HL-60 (cell line): Measurements from ENCODE around the gene IRF6.

Experiments used
- DNase-seq, 2 experiments: peaks; one replicate each; pipeline ENCODE4 v3.0.0-alpha.2; 2010 to 2020; ENCODE audit warnings: low read depth in 1 of 2, low spot score in 1 of 2
- H3K27ac ChIP-seq: fragments of 250-450 bp; sonication (Bioruptor Pico); replicated peaks from 2 replicates; pipeline ENCODE4 v1.5.1; 2020; ENCODE audit warnings: mild to moderate bottlenecking, moderate library complexity
- H3K27me3 ChIP-seq: fragments of 250-450 bp; sonication (Bioruptor Pico); 2 replicates; pipeline ENCODE4 v1.5.1; 2021; ENCODE audit warnings: mild to moderate bottlenecking, moderate library complexity; ENCODE audit not compliant: insufficient read depth, poor library complexity, severe bottlenecking
- H3K4me3 ChIP-seq: replicated peaks from 2 replicates; pipeline ENCODE4 v1.5.1; 2011; ENCODE audit warnings: mild to moderate bottlenecking, control low read depth, low read length; ENCODE audit not compliant: insufficient read depth
- GABPA ChIP-seq: IDR thresholded peaks from 2 replicates; pipeline ENCODE4 v1.6.1; 2012; ENCODE audit warnings: low read depth
- POLR2AphosphoS5 ChIP-seq: IDR thresholded peaks from 2 replicates; pipeline ENCODE4 v1.6.1; 2012; ENCODE audit warnings: low read depth
- SPI1 ChIP-seq: IDR thresholded peaks from 2 replicates; pipeline ENCODE4 v1.6.1; 2012; ENCODE audit warnings: low read depth, mild to moderate bottlenecking, borderline replicate concordance
- TF ChIP-seq, protein P1 (sequence below): IDR thresholded peaks from 2 replicates; pipeline ENCODE4 v1.6.1; 2012; ENCODE audit warnings: low read depth; ENCODE audit not compliant: insufficient replicate concordance
- TF ChIP-seq, protein P2 (sequence below): IDR thresholded peaks from one replicate; pipeline ENCODE4 v1.5.1; 2011; ENCODE audit warnings: low read length, control low read depth, inconsistent platforms; ENCODE audit not compliant: insufficient read depth

The IRF6 gene

DNA sequence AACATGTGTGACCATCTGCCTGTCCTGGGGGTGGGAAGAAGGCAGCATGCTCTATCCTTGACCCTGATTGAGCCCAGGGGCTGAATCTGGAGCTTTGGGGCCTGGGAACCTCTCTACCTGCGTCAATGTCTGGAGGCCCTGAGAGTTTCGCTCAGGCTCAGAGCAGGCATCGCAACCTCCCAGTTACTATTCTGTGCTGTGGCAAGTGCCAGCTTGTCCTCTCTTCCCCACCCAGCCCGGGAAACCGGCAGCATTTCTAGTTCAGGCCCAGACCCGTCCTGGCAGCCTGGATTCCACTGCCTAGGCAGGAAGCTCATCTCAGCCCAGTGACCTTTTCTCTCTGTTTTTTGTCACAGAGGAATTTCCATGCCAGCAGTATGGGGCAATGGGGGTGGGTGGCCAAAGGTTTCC is 10.0 kb upstream of the IRF6 start:
- TF ChIP-seq SPI1: no peak
- no peak for TF ChIP-seq GABPA
- TF ChIP-seq, protein P1, sequence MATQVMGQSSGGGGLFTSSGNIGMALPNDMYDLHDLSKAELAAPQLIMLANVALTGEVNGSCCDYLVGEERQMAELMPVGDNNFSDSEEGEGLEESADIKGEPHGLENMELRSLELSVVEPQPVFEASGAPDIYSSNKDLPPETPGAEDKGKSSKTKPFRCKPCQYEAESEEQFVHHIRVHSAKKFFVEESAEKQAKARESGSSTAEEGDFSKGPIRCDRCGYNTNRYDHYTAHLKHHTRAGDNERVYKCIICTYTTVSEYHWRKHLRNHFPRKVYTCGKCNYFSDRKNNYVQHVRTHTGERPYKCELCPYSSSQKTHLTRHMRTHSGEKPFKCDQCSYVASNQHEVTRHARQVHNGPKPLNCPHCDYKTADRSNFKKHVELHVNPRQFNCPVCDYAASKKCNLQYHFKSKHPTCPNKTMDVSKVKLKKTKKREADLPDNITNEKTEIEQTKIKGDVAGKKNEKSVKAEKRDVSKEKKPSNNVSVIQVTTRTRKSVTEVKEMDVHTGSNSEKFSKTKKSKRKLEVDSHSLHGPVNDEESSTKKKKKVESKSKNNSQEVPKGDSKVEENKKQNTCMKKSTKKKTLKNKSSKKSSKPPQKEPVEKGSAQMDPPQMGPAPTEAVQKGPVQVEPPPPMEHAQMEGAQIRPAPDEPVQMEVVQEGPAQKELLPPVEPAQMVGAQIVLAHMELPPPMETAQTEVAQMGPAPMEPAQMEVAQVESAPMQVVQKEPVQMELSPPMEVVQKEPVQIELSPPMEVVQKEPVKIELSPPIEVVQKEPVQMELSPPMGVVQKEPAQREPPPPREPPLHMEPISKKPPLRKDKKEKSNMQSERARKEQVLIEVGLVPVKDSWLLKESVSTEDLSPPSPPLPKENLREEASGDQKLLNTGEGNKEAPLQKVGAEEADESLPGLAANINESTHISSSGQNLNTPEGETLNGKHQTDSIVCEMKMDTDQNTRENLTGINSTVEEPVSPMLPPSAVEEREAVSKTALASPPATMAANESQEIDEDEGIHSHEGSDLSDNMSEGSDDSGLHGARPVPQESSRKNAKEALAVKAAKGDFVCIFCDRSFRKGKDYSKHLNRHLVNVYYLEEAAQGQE: no peak
- TF ChIP-seq, protein P2, sequence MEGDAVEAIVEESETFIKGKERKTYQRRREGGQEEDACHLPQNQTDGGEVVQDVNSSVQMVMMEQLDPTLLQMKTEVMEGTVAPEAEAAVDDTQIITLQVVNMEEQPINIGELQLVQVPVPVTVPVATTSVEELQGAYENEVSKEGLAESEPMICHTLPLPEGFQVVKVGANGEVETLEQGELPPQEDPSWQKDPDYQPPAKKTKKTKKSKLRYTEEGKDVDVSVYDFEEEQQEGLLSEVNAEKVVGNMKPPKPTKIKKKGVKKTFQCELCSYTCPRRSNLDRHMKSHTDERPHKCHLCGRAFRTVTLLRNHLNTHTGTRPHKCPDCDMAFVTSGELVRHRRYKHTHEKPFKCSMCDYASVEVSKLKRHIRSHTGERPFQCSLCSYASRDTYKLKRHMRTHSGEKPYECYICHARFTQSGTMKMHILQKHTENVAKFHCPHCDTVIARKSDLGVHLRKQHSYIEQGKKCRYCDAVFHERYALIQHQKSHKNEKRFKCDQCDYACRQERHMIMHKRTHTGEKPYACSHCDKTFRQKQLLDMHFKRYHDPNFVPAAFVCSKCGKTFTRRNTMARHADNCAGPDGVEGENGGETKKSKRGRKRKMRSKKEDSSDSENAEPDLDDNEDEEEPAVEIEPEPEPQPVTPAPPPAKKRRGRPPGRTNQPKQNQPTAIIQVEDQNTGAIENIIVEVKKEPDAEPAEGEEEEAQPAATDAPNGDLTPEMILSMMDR: no peak
- no peak for TF ChIP-seq POLR2AphosphoS5
- Histone ChIP-seq H3K27ac (no peak overlapping the region), H3K4me3 (no peak overlapping the region), H3K27me3 (no peaks in the 10 kb centered on the region)
- no peak for DNase-seq

- DNase-seq: no peak
- H3K4me3 ChIP-seq: no peak overlapping the region
- H3K27me3 ChIP-seq: no peaks in the 10 kb centered on the region
- H3K27ac ChIP-seq: no peak overlapping the region
- TF ChIP-seq, protein P1: no peak
- TF ChIP-seq SPI1 (no peak), GABPA (no peak), POLR2AphosphoS5 (no peak)
- TF ChIP-seq, protein P2: no peak
These were observed 9.5 kb upstream of the IRF6 start for GRCh38 chr1:209815490-209815889.

DNA sequence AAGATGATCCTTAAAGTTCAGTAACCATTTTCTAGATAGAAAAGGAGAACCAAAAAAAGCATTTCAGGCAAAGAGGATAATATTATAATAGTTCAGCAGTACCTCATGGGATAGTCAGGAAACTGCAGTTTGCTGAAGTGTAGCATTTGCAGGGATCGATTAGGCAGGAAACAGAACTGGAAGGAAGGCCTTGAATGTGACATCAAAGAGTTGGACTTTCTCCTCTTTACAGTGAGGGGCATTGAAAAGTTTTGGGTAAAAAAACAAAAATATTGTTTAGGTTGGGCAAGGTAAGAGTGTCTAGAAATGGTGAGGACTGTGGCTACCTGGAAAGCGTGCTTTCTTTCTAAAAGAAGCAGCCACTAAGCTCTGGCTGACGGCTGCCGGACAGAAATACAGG is 8.0 kb upstream of the IRF6 start:
- H3K27ac ChIP-seq: no peak overlapping the region
- no peak for TF ChIP-seq GABPA
- no peak for TF ChIP-seq POLR2AphosphoS5
- TF ChIP-seq, protein P1: no peak
- TF ChIP-seq SPI1: no peak
- TF ChIP-seq, protein P2: no peak
- H3K4me3 ChIP-seq: no peak overlapping the region
- no peaks in the 10 kb centered on the region for H3K27me3 ChIP-seq
- DNase-seq: no peak
